ENCODE data around the gene QRICH2. TPM values are rescaled to one million over a fixed set of nuclear protein-coding genes. Genes with fewer than 3 reads are reported as not detected.
"Not testable (repeated sequence)": the region's sequence is repeated elsewhere in the genome, so short reads cannot be mapped to it uniquely, and the experiment has no call there.

QRICH2 gene
- total and polyA plus RNA-seq, 2 donors, result 2.4 to 3.2 TPM

DNA sequence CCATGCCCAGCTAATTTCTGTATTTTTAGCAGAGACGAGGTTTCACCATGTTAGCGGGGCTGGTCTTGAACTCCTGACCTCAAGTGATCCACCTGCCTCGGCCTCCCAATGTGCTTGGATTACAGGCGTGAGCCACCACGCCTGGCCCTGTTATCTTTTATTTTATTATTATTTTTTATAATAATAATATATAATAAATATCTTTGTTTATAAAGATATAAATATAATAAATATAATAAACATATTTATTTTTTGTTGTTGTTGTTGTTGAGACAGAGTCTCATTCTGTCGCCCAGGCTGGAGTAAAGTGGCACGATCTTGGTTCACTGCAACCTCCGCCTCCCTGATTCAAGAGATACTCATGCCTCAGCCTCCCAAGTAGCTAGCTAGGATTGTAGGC lies 60.8 kb downstream of the QRICH2 start:
- H3K4me3 ChIP-seq (ENCODE audit: low read depth, low read length), result no peak overlapping the region
- no peaks in the 10 kb centered on the region for H3K4me1 ChIP-seq (ENCODE audit: insufficient read depth)
- no peak overlapping the region for H3K27ac ChIP-seq (ENCODE audit: low read depth)
- no peaks in the 10 kb centered on the region for H3K36me3 ChIP-seq (ENCODE audit: insufficient read depth)
- WGBS, result 86% methylated on average over 8 of the region's 8 CpGs
- no peak for DNase-seq (ENCODE audit: extremely low spot score)

DNA sequence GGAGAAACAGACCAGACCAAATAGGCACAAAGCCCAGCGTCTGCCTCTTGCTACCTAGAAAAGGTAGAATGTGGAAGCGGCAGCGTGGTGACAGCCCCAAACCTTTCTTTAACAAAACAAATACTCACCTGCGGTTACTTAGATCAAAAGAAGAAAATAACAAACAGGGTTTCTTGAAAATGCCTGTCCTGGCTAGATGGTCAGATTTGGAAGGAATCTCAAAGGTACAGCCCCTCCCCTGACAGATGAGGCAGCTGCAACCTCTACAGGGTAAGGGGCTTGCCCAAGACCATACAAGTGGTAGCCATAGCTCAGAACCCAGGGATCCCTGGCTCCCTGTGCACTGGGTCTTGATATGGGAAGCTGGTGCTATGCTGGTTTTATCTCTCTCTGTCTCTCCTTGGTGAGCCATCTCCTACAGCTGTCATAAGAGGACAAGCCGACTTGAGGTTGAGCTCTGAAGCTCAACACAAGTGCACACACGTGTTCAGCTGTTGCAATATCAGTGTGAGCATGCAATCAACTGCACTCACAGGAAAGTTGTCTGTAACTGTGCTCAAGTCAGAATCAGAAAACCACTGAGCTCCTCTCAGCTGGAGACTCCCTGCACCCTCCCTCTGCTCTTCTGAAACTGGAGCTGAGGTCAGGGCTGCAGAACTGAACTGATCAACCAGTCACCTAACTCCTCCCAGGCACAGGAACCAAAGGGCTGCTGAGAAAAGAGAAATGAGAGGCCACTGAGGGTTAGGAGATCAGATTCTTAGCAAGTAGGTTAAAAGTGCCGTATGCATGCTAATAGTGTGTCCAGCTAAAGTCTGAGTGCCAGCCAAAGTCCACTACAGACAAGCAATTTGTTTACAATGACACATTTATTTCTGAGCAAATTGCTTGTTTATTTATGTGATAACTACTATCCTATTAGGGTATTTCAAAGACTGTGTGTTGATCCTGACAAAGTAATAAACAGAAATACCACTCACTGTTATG lies 61.7 kb downstream of the QRICH2 start:
- DNase-seq (ENCODE audit: extremely low spot score), result no peak
- no peaks in the 10 kb centered on the region for H3K36me3 ChIP-seq (ENCODE audit: insufficient read depth)
- H3K4me1 ChIP-seq (ENCODE audit: insufficient read depth), result no peaks in the 10 kb centered on the region
- WGBS, result 59% methylated on average over 7 of the region's 7 CpGs
- H3K27ac ChIP-seq (ENCODE audit: low read depth), result no peak overlapping the region
- H3K4me3 ChIP-seq (ENCODE audit: low read depth, low read length), result no peak overlapping the region

DNA sequence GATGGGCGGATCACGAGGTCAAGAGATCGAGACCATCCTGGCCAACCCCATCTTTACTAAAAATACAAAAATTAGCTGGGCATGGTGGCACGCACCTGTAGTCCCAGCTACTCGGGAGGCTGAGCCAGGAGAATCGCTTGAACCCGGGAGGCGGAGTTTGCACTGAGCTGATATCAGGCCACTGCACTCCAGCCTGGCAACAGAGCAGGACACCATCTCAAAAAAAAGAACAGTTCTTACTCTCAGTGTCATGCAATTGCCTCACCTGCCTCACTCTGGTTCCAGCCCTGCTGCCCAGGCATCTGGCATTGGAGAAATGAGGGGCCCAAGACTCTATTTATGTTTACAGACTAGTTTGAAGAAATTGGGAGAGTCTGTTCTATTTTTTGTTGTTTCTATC lies 63.4 kb downstream of the QRICH2 start:
- 95% methylated on average over 8 of the region's 8 CpGs for WGBS
- not testable (repeated sequence) for H3K36me3 ChIP-seq (ENCODE audit: insufficient read depth); DNase-seq (ENCODE audit: extremely low spot score); H3K27ac ChIP-seq (ENCODE audit: low read depth); H3K4me3 ChIP-seq (ENCODE audit: low read depth, low read length); H3K4me1 ChIP-seq (ENCODE audit: insufficient read depth)

DNA sequence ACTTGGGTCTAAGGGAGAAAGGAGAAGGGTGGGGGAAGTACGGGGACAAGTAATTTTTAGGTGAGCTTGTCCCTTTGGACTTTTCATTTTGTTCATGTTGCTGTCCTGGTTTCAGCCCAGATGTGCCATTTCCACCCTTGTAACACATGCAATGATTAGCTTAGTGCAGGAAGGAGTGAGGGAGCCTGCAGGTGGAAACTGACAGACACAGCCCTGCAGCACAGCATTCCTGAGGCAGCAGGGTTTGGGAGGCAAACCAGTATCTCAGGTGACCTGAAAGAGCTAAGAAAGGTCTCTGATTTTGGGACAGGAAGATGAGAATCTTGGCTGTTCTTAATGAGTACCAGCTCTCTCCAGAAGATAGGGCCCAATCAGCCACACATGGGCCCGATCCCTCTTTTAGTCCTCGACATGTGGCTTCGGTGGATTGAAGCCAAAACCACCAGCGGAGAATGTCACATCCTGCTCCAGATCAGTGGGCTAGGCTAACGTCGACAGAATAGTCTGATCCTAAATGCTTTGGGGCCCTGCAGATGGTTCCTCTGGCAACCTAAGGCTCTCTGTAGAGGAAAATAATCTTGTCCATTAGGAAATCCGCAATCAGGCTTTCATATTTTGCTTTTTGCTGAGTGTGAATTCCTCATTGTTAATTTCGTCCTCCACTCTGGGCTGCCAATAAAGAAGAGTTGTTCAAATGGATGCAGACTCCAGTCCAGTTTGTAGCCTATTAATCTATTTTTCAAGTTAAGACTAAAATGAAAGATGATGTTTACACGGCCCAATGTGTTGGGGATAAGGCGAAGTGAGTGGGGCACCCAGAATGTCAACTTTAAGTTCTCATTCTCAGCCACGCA lies 64.0 kb downstream of the QRICH2 start:
- no peak for DNase-seq (ENCODE audit: extremely low spot score)
- WGBS, result 73% methylated on average over 12 of the region's 12 CpGs

DNA sequence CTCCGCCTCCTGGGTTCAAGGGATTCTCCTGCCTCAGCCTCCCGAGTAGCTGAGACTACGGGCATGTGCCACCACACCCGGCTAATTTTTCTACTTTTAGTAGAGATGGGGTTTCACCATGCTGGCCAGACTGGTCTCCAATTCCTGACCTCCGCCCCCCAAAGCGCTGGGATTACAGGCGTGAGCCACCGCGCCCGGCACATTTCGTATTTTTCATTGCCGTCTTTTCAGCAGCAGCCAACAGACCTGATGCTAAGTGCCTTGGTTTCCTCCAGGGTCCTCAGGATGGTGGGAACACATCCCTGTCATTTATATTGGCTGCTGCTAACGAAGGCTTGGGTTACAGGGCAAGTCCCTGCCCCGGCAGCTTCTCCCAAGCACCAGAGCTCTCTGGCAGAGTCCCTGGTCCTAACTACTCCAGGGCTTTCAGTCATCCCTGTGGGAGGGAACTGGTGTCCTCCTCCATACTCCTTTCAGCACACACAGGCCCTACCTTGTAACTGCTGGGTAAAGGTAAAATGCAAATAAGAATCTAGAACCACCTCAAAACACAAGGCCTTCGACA lies 66.3 kb downstream of the QRICH2 start:
- no peak for DNase-seq (ENCODE audit: extremely low spot score)
- Histone ChIP-seq H3K4me1 (ENCODE audit: insufficient read depth) (no peaks in the 10 kb centered on the region), H3K27ac (ENCODE audit: low read depth) (no peak overlapping the region), H3K36me3 (ENCODE audit: insufficient read depth) (no peaks in the 10 kb centered on the region), H3K4me3 (ENCODE audit: low read depth, low read length) (no peak overlapping the region)
- 88% methylated on average over 15 of the region's 15 CpGs for WGBS

More for the DNA sequence above, 64.0 kb downstream of the QRICH2 start:
- Histone ChIP-seq H3K4me1 (ENCODE audit: insufficient read depth) (no peaks in the 10 kb centered on the region), H3K27ac (ENCODE audit: low read depth) (no peak overlapping the region), H3K4me3 (ENCODE audit: low read depth, low read length) (no peak overlapping the region), H3K36me3 (ENCODE audit: insufficient read depth) (no peaks in the 10 kb centered on the region)

DNA sequence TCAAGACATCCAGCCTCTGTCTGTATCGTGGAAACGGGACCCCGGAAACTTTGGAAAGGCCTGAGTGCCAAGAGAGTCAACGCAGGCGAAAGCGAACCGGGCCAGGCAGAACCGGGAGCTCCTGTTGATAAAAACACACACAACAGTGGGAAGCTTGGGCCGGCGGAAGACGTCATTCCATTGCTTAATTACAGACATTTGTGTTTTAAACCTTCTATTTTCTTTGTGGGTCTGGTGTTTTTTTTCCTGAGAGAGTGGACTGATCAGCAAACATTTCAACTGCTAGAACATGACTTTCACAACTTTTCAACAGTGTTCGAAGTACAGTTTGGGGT lies 66.9 kb downstream of the QRICH2 start:
- H3K4me1 ChIP-seq (ENCODE audit: insufficient read depth), result no peaks in the 10 kb centered on the region
- peak overlapping the region; percentile 77 for H3K4me3 ChIP-seq (ENCODE audit: low read depth, low read length)
- WGBS, result 8% methylated on average over 12 of the region's 12 CpGs
- H3K27ac ChIP-seq (ENCODE audit: low read depth), result no peak overlapping the region
- H3K36me3 ChIP-seq (ENCODE audit: insufficient read depth), result no peaks in the 10 kb centered on the region
- no peak for DNase-seq (ENCODE audit: extremely low spot score)

DNA sequence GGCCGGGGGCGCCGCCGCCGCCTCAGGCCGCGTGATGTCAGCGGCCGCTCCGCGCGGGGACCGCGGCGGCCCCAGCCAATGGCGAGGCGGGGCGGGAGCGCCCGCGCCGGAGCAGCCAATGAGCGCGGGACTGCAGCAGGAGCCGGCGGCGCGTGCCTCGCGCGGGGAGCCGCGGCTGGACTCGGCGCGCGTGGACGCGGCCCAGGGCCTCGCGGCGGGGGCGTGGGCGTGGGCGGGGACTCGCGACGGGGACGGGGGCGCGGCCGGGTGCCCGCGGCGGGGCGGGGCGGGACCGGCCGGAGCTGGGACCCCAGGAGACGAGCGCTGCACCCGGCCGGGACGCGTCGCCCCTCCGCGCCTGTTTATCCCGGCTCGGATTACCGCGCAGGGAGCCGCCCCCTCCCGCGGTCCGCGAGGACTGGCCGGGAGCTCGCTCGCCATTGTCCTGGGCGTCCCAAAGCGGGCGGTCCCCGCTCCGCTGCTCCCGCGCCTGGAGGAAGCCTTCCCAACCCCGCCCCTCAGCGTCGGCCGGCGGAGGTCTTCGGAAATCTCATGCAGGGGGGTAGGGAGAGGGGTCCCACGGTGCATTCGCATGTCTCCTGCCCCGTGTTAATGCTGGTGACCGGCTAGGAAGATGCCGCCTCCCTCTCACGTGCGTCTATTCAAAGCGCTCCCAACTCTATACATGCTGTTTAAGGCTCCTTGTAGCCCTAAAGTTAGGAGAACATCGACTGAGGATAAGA lies 67.4 kb downstream of the QRICH2 start, which contains the start of gene RNF157:
RNF157 (minus strand) TSS at position 33 of the 743 bp plus-strand sequence. CDS start 253 bp downstream, outside the sequence.
- no peaks in the 10 kb centered on the region for H3K4me1 ChIP-seq (ENCODE audit: insufficient read depth)
- DNase-seq (ENCODE audit: extremely low spot score), result no peak
- H3K36me3 ChIP-seq (ENCODE audit: insufficient read depth), result no peaks in the 10 kb centered on the region
- H3K27ac ChIP-seq (ENCODE audit: low read depth), result peak within 1 kb of the TSS; percentile 61
- WGBS, result under 1% methylated on average over 101 of the region's 102 CpGs
- H3K4me3 ChIP-seq (ENCODE audit: low read depth, low read length), result peak within 1 kb of the TSS; percentile 77

DNA sequence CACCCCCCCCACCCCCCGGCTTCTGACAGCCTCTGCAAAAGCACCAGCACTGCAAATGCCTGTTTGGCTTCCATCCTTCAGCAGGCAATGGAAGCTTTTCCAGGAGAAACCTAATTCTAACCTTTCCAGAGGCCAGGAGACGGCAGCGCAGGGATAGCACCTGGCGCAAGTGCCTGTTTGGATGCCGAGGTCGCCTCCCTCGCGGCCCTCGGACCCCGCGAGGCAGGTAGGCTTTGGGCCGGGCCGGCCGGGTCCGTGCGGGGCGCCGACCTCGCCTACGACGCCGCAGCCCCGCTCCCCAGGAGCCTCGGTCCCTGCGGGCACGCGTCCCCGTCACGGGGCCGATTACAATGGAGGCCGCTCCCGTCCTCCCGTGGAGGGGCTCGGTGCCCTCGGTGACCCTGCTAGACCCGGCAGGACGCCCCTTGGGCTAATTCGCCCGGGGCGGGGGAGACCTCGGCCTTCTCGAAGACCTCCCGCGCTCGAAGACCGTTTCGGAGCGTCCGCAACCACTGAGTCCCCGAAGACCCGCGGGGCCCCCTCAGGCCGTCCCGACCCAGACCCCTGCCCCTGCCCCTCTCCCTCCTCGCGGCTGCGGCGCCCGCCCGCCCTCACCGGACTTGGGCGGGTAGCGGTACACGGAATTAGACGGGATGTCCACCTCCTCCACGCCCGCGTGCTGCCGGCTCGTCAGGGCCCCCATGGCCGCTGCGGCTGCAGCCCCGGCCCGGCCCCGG lies 68.4 kb downstream of the QRICH2 start:
- Histone ChIP-seq H3K4me3 (ENCODE audit: low read depth, low read length) (peak overlapping the region; percentile 77), H3K4me1 (ENCODE audit: insufficient read depth) (no peaks in the 10 kb centered on the region), H3K27ac (ENCODE audit: low read depth) (peak overlapping the region; percentile 61), H3K36me3 (ENCODE audit: insufficient read depth) (no peaks in the 10 kb centered on the region)
- no peak for DNase-seq (ENCODE audit: extremely low spot score)
- 4% methylated on average over 75 of the region's 75 CpGs for WGBS

DNA sequence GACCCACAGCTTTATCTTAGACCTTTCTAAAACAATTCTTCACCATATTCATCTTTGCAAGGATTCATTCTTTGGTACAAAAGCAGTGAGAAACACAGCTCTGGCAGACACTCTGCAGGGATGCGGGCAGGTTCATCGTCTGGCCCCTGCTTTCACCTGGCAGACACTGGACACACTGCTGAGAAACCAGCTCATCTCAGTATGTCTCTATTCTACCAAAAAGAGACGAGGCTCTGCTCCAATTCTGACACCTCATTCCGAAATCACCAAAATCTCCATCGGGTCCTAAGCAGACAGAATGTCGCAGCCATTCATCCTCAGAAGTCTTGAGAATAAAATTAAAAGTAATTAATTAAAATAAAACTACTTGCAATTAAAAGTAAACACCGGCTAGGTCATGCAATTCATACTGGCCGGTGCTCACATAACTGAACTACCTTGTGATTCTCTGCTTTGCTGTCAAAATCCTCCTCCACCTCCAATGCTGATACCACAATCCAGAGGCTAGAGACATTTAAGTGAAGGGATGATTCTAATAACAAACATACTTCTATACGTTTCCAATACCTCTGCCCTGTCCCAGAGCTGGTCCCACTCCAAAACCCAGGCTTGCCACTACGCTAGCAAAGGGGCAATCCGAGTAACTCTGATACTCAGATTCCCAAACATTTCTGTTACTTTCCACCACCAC lies 69.1 kb downstream of the QRICH2 start:
- H3K4me1 ChIP-seq (ENCODE audit: insufficient read depth), result no peaks in the 10 kb centered on the region
- peak overlapping the region; percentile 77 for H3K4me3 ChIP-seq (ENCODE audit: low read depth, low read length)
- 57% methylated on average over 11 of the region's 11 CpGs for WGBS
- no peaks in the 10 kb centered on the region for H3K36me3 ChIP-seq (ENCODE audit: insufficient read depth)
- no peak overlapping the region for H3K27ac ChIP-seq (ENCODE audit: low read depth)
- no peak for DNase-seq (ENCODE audit: extremely low spot score)

DNA sequence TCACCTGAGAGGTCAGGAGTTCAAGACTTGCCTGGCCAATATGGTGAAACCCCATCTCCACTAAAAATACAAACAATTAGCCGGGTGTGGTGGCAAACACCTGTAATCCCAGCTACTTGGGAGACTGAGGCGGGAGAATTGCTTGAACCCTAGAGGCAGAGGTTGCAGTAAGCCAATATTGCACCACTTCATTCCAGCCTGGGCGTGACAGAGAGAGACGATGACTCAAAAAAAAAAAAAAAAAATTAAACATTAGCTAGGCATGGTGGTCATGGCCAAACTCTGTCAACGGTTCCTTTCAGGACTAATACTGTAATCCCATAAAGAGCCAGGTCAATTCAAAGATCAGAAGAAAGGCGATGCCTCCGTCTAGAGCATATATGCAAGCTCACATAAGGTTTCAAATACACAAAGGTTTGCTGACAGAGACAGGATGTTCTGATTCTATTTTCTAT lies 70.2 kb downstream of the QRICH2 start:
- 80% methylated on average over 7 of the region's 7 CpGs for WGBS
- H3K27ac ChIP-seq (ENCODE audit: low read depth), result no peak overlapping the region
- no peak for DNase-seq (ENCODE audit: extremely low spot score)
- no peaks in the 10 kb centered on the region for H3K4me1 ChIP-seq (ENCODE audit: insufficient read depth)
- H3K4me3 ChIP-seq (ENCODE audit: low read depth, low read length), result no peak overlapping the region
- no peaks in the 10 kb centered on the region for H3K36me3 ChIP-seq (ENCODE audit: insufficient read depth)

DNA sequence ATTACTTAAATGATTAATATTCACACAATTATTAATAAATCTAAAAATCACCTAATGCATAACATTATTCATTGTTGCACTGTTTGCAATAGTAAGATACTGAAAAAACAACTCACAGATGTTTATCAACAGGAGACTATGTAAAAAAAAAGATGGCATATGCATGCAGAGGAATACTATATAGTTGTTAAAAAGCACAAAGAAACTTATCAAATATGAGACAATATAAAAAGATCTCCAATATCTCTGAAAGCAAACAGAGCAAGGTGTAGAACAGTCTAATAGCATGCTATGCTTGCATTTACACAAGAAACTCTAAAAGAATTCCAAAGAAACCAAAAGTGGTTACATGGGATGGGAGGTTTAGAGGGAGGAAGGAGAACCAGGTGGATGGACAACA lies 71.5 kb downstream of the QRICH2 start:
- no peak for DNase-seq (ENCODE audit: extremely low spot score)
- Histone ChIP-seq H3K4me1 (ENCODE audit: insufficient read depth) (no peaks in the 10 kb centered on the region), H3K4me3 (ENCODE audit: low read depth, low read length) (no peak overlapping the region), H3K27ac (ENCODE audit: low read depth) (no peak overlapping the region), H3K36me3 (ENCODE audit: insufficient read depth) (no peaks in the 10 kb centered on the region)

DNA sequence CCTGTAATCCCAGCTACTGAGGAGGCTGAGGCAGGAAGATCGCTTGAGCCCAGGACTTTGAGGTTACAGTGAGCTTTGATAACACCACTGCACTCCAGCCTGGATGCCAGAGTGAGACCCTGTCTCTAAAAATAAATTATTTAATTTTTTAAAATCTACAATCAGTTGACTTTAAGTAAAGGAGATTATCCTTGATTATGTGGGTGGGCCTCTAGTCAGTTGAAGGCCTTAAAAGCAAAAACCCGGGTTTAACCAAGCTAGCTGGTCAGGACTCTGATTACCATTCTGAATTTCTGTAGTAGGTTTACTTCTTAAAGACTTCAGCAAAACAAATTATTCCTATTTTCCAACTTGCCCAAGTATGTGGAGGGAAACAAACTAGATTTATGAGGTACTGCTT lies 72.2 kb downstream of the QRICH2 start:
- Histone ChIP-seq H3K27ac (ENCODE audit: low read depth) (no peak overlapping the region), H3K4me1 (ENCODE audit: insufficient read depth) (no peaks in the 10 kb centered on the region), H3K36me3 (ENCODE audit: insufficient read depth) (no peaks in the 10 kb centered on the region), H3K4me3 (ENCODE audit: low read depth, low read length) (no peak overlapping the region)
- no peak for DNase-seq (ENCODE audit: extremely low spot score)
- WGBS, result 92% methylated on average over 2 of the region's 2 CpGs

Measured in urinary bladder (tissue), 4 donors.